Measurements from ENCODE around the gene UBE2G2. TPM values are rescaled to one million over a fixed set of nuclear protein-coding genes. Genes with fewer than 3 reads are reported as not detected.

UBE2G2 gene
- total and polyA plus RNA-seq, 7 donors, result 21.6 to 101 (median 51.5) TPM

DNA sequence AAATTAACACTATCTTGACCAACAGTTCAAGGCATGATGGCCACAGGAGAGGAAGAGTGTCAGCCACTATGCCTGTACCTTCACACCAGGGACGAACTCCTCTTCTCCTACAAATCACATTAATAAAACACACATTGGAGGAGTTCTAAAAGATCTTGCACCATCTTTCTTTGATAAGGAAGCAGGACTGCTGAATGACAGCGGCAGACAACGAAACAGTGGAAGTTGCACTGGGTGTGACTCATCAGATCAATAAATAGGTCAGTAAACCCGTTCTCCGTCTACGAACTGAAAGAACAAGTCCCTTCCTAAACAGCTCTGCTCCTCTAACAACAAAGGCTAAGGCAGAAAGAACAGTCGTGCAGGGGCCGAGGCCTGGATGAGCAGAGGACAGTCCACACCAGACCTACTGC lies 23.1 kb downstream of the UBE2G2 start:
- intact Hi-C loops (cut with DNase I), result no loop called here
- peaks cover 2 to 41% (median 10%) of the 10 kb centered on the region in 4 donors for H3K36me3 ChIP-seq
- no peak overlapping the region for H3K4me3 ChIP-seq
- H3K27ac ChIP-seq, result no peak overlapping the region
- no peak for TF ChIP-seq POLR2A (IDR thresholded peaks at IDR 0.05)
- no peak for TF ChIP-seq EP300 (IDR thresholded peaks at IDR 0.05)
- TF ChIP-seq, protein P1, sequence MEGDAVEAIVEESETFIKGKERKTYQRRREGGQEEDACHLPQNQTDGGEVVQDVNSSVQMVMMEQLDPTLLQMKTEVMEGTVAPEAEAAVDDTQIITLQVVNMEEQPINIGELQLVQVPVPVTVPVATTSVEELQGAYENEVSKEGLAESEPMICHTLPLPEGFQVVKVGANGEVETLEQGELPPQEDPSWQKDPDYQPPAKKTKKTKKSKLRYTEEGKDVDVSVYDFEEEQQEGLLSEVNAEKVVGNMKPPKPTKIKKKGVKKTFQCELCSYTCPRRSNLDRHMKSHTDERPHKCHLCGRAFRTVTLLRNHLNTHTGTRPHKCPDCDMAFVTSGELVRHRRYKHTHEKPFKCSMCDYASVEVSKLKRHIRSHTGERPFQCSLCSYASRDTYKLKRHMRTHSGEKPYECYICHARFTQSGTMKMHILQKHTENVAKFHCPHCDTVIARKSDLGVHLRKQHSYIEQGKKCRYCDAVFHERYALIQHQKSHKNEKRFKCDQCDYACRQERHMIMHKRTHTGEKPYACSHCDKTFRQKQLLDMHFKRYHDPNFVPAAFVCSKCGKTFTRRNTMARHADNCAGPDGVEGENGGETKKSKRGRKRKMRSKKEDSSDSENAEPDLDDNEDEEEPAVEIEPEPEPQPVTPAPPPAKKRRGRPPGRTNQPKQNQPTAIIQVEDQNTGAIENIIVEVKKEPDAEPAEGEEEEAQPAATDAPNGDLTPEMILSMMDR (IDR thresholded peaks at IDR 0.05), result no peak
- TF ChIP-seq POLR2AphosphoS5 (IDR thresholded peaks at IDR 0.05), result no peak
- H3K27me3 ChIP-seq, result no peaks in the 10 kb centered on the region
- WGBS, 2 donors, result 31 to 77% methylated on average over 8 of the region's 8 CpGs
- H3K9me3 ChIP-seq, result no peaks in the 10 kb centered on the region
- peaks cover 0 to 17% (median 5%) of the 10 kb centered on the region in 4 donors for H3K4me1 ChIP-seq
- no peak for DNase-seq

DNA sequence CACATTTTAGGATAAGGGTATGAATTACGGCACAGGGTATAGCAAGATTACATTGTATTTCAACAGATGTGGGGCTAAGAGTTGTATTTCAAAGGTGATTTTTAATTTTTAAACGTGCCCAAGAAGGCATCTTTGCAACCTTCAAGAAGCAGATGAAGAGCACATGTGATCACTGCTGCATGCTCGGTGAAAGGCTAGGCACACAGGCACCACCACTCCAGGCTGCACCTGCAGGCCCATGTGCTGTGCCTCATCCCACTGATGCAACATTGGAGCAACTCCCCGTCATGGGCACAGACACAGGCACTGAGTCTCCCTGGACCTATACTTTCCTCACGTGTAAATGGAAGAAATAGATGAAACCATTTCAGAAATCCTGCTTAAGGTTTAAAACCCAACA lies 23.5 kb downstream of the UBE2G2 start:
- WGBS, 2 donors, result 89 to 92% methylated on average over 5 of the region's 5 CpGs
- DNase-seq, result no peak
- Histone ChIP-seq H3K9me3 (no peaks in the 10 kb centered on the region), H3K27ac (no peak overlapping the region), H3K4me1 (peaks cover 0 to 17% (median 5%) of the 10 kb centered on the region in 4 donors), H3K36me3 (peaks cover 7 to 46% (median 14%) of the 10 kb centered on the region in 4 donors), H3K4me3 (no peak overlapping the region), H3K27me3 (no peaks in the 10 kb centered on the region)
- TF ChIP-seq, protein P1 (IDR thresholded peaks at IDR 0.05), result no peak
- no peak for TF ChIP-seq EP300 (IDR thresholded peaks at IDR 0.05)
- no peak for TF ChIP-seq POLR2A (IDR thresholded peaks at IDR 0.05)
- TF ChIP-seq POLR2AphosphoS5 (IDR thresholded peaks at IDR 0.05), result no peak
- intact Hi-C loops (cut with DNase I), result no loop called here

DNA sequence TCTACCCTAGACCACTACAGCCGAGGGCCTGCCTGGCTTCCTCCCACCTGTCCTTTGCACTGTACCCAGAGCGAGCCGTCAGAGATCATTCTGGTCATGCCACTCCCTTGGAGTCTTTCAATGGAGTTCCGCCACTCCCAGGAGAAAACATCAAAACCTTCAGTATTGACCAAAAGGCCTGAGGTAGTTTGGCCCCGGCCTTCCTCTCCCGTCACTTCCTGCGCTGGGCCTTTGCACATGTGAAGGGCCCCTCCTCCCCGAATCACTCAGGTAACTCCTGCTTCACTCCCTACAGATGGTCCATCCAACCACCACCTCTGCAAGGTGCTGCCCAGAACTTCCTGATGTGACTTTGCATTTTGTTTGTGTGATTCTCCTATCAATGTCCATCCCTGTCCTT lies 26.6 kb downstream of the UBE2G2 start:
- Histone ChIP-seq H3K9me3 (no peaks in the 10 kb centered on the region), H3K4me3 (no peak overlapping the region), H3K27me3 (no peaks in the 10 kb centered on the region), H3K27ac (no peak overlapping the region), H3K4me1 (peaks cover 0 to 11% (median 3%) of the 10 kb centered on the region in 4 donors), H3K36me3 (peaks cover 17 to 72% (median 29%) of the 10 kb centered on the region in 4 donors)
- TF ChIP-seq POLR2A (IDR thresholded peaks at IDR 0.05), result no peak
- TF ChIP-seq, protein P1 (IDR thresholded peaks at IDR 0.05), result no peak
- no peak for TF ChIP-seq EP300 (IDR thresholded peaks at IDR 0.05)
- no peak for TF ChIP-seq POLR2AphosphoS5 (IDR thresholded peaks at IDR 0.05)
- intact Hi-C loops (cut with DNase I), result no loop called here
- DNase-seq, result no peak
- WGBS, 2 donors, result 94 to 96% methylated on average over 8 of the region's 8 CpGs

DNA sequence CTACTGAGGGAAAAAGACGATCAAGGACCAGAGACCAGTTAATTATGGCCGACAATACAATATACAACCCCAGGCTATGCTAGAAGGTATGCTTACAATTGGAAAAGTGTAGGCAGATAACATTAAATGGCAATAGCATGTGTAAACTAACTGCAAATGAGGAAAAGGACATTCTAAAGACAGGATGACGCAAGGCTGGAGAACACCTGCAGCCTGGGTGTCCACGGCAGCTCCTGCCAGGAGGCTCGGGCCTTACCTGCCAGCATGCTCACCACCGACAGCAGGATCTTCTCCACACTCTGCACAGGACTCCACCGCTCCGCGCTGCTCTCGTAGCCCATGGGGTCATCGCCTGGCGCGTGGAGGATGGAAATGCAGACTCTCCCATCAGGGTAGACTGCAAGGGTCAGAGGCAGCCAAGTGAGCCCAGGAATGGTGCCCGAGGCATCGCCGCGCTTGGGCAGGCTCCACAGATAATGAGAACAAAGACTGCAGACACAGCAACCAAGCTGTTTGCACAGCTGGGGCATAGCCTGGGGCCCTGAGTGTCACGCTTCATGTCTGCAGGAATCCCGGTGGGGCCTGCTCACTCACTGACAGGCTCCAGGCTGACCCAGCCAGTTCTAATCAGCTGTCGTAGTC lies 28.2 kb downstream of the UBE2G2 start:
- no peak overlapping the region for H3K4me3 ChIP-seq
- H3K36me3 ChIP-seq, result peaks cover 17 to 84% (median 34%) of the 10 kb centered on the region in 4 donors
- no peak overlapping the region for H3K27ac ChIP-seq
- H3K27me3 ChIP-seq, result no peaks in the 10 kb centered on the region
- no peaks in the 10 kb centered on the region for H3K4me1 ChIP-seq
- WGBS, 2 donors, result 91 to 95% methylated on average over 20 of the region's 20 CpGs
- TF ChIP-seq POLR2AphosphoS5 (IDR thresholded peaks at IDR 0.05), result no peak
- no peak for DNase-seq
- intact Hi-C loops (cut with DNase I), result no loop called here
- H3K9me3 ChIP-seq, result no peaks in the 10 kb centered on the region

DNA sequence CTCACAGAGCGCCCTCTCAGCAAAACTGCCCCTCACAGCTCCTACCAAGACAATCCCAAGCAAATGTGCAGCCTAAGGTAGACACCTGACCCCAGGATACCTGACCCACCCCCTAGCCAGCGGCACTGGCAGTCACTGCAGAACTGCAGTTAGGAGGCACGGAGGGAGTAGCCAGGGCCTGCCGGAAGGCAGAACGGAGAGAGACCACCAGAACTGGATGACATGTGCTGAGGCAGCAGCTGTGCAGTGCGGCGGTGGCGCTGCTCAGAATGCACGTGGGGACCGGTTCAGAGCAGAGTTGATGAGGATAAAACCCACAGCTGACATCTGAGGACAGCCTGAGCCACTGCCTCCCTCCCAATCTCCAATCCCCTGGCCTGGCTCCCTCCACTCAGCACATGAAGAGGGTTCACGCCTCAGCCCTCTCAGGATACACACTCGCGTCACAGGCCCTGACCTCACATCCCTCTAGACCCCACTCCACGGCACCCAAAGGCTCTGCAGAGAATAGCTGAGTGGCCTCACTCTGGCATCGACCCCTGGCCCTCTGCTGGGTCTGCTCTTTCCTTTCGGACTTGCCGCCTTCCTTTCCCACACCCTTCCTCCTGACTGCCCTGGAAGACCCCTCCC lies 29.6 kb downstream of the UBE2G2 start:
- H3K4me1 ChIP-seq, result peaks cover 0 to 13% (median 6%) of the 10 kb centered on the region in 4 donors
- intact Hi-C loops (cut with DNase I), result no loop called here
- H3K27ac ChIP-seq, result no peak overlapping the region
- WGBS, 2 donors, result 96 to 97% methylated on average over 17 of the region's 17 CpGs
- no peaks in the 10 kb centered on the region for H3K9me3 ChIP-seq
- TF ChIP-seq EP300 (IDR thresholded peaks at IDR 0.05) (no peak), POLR2AphosphoS5 (IDR thresholded peaks at IDR 0.05) (no peak), POLR2A (IDR thresholded peaks at IDR 0.05) (no peak)
- TF ChIP-seq, protein P1 (IDR thresholded peaks at IDR 0.05), result no peak
- no peaks in the 10 kb centered on the region for H3K27me3 ChIP-seq
- H3K36me3 ChIP-seq, result peaks cover 17 to 81% (median 35%) of the 10 kb centered on the region in 4 donors
- H3K4me3 ChIP-seq, result no peak overlapping the region
- no peak for DNase-seq
